Mesenchymal stem cell (in vitro differentiated cells and primary cell): Measurements from ENCODE around the gene TNS1.

Experiments used
- DNase-seq: peaks from one replicate; pipeline ENCODE4 v3.0.0-alpha.2; 2013
- H2AFZ ChIP-seq: one replicate; pipeline ENCODE4 v1.6.1; 2013; ENCODE audit warnings: low read depth, mild to moderate bottlenecking, control low read depth, inconsistent platforms, low read length, moderate library complexity
- H2AK5ac ChIP-seq: 2 replicates; pipeline ENCODE4 v1.6.1; 2013; ENCODE audit warnings: low read length, moderate library complexity, mild to moderate bottlenecking, inconsistent platforms; ENCODE audit not compliant: severe bottlenecking
- H2BK120ac ChIP-seq: one replicate; pipeline ENCODE4 v1.6.1; 2013; ENCODE audit warnings: low read depth, mild to moderate bottlenecking, inconsistent platforms, low read length, moderate library complexity
- H2BK12ac ChIP-seq, 2 experiments: one replicate each; pipeline ENCODE4 v1.6.1; 2013; ENCODE audit warnings: inconsistent platforms in 2 of 2, low read length in 2 of 2, mild to moderate bottlenecking in 2 of 2, moderate library complexity in 2 of 2, control low read depth in 1 of 2
- H2BK15ac ChIP-seq: one replicate; pipeline ENCODE4 v1.6.1; 2013; ENCODE audit warnings: mild to moderate bottlenecking, low read depth, inconsistent platforms; ENCODE audit not compliant: poor library complexity, severe bottlenecking
- H2BK5ac ChIP-seq: 2 replicates; pipeline ENCODE4 v1.6.1; 2013; ENCODE audit warnings: low read depth, mild to moderate bottlenecking, low read length, control low read depth, inconsistent platforms; ENCODE audit not compliant: poor library complexity, severe bottlenecking
- H3K14ac ChIP-seq, 2 experiments: one replicate each; pipeline ENCODE4 v1.6.1; 2013; ENCODE audit warnings: inconsistent platforms in 2 of 2, low read length in 2 of 2, control low read depth in 1 of 2, mild to moderate bottlenecking in 1 of 2, moderate library complexity in 1 of 2
- H3K18ac ChIP-seq, 2 experiments: one replicate each; pipeline ENCODE4 v1.6.1; 2013; ENCODE audit warnings: inconsistent platforms in 2 of 2, low read length in 2 of 2, control low read depth in 1 of 2, low read depth in 1 of 2, mild to moderate bottlenecking in 1 of 2
- H3K23ac ChIP-seq, 2 experiments: one replicate each; pipeline ENCODE4 v1.6.1; 2013; ENCODE audit warnings: inconsistent platforms in 2 of 2, low read length in 2 of 2, mild to moderate bottlenecking in 2 of 2, moderate library complexity in 2 of 2, control low read depth in 1 of 2
- H3K27ac ChIP-seq: 2 replicates; pipeline ENCODE4 v1.5.1; 2013; ENCODE audit warnings: mild to moderate bottlenecking, moderate library complexity, low read length, control low read depth, inconsistent platforms; ENCODE audit not compliant: poor library complexity, severe bottlenecking
- H3K27me3 ChIP-seq, 2 experiments: 2 replicates each; pipeline versions ENCODE4 v1.6.1 to v1.7.0; 2013; ENCODE audit warnings: low read length in 2 of 2, mild to moderate bottlenecking in 2 of 2, moderate library complexity in 2 of 2, control low read depth in 1 of 2, inconsistent platforms in 1 of 2; ENCODE audit not compliant: control insufficient read depth in 1 of 2, insufficient read depth in 1 of 2
- H3K36me3 ChIP-seq, 2 experiments: 2 replicates each; pipeline versions ENCODE4 v1.6.1 to v1.7.0; 2013; ENCODE audit warnings: low read length in 2 of 2, control low read depth in 1 of 2, inconsistent platforms in 1 of 2, low read depth in 1 of 2, mild to moderate bottlenecking in 1 of 2; ENCODE audit not compliant: insufficient read depth in 2 of 2, control insufficient read depth in 1 of 2
- H3K4ac ChIP-seq, 2 experiments: one replicate each; pipeline ENCODE4 v1.6.1; 2013; ENCODE audit warnings: inconsistent platforms in 2 of 2, low read length in 2 of 2, mild to moderate bottlenecking in 2 of 2, moderate library complexity in 2 of 2, control low read depth in 1 of 2, low read depth in 1 of 2
- H3K4me1 ChIP-seq: 2 replicates; pipeline ENCODE4 v1.6.1; 2013; ENCODE audit warnings: low read depth, low read length, control low read depth; ENCODE audit not compliant: control insufficient read depth, insufficient read depth
- H3K4me2 ChIP-seq: 2 replicates; pipeline ENCODE4 v1.6.1; 2013; ENCODE audit warnings: low read length, mild to moderate bottlenecking, inconsistent platforms; ENCODE audit not compliant: poor library complexity, severe bottlenecking
- H3K4me3 ChIP-seq, 2 experiments: 2 replicates each; pipeline versions ENCODE4 v1.5.1 to v1.7.0; 2013; ENCODE audit warnings: low read length in 2 of 2, mild to moderate bottlenecking in 2 of 2, control low read depth in 1 of 2, low read depth in 1 of 2; ENCODE audit not compliant: insufficient read depth in 1 of 2
- H3K79me1 ChIP-seq: replicated peaks from 2 replicates; pipeline ENCODE4 v1.6.1; 2013; ENCODE audit warnings: mild to moderate bottlenecking, control low read depth, low read length, inconsistent platforms; ENCODE audit not compliant: poor library complexity, severe bottlenecking
- H3K9ac ChIP-seq: 2 replicates; pipeline ENCODE4 v1.7.0; 2013; ENCODE audit warnings: mild to moderate bottlenecking, low read length, moderate library complexity
- H3K9me3 ChIP-seq: 2 replicates; pipeline ENCODE4 v1.7.0; 2013; ENCODE audit warnings: mild to moderate bottlenecking, low read length; ENCODE audit not compliant: control insufficient read depth
- H4K8ac ChIP-seq: one replicate; pipeline ENCODE4 v1.6.1; 2013; ENCODE audit warnings: inconsistent platforms, mild to moderate bottlenecking, low read length, moderate library complexity
- H4K91ac ChIP-seq: one replicate; pipeline ENCODE4 v1.6.1; 2013; ENCODE audit warnings: mild to moderate bottlenecking, low read length, inconsistent platforms
- WGBS: methylation state at CpG from one replicate; pipeline ENCODE4 v1.1.7; 2013; ENCODE audit warnings: mixed read lengths; 5-methylcytosine and 5-hydroxymethylcytosine counted together

The TNS1 gene

DNA sequence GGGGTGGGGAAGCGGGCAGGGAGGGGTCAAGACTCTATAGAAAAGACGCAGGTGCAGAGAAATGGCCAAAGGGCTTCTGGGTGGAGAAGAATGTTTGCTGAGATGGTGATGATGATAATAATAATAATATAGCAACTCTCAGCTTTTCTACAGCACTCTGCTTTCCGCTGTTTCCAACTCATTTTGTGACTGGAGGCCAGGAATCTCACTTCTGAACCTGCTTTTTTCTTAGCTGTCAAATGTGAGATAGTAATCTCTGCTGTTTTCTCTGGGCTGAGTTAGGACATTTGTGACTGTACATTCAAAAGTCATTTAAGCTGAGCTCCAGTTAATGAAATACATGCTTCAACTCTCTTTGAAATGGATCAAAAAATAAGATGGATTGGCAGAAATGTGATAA lies 58.4 kb downstream of the TNS1 start:
- H2AFZ ChIP-seq = no peak overlapping the region
- 78% methylated on average over 1 of the region's 3 CpGs for WGBS
- no peak overlapping the region for H2BK15ac ChIP-seq
- H2AK5ac ChIP-seq = no peak overlapping the region
- H3K9ac ChIP-seq = no peak overlapping the region
- H2BK120ac ChIP-seq = no peak overlapping the region
- no peak overlapping the region for H4K91ac ChIP-seq
- H2BK5ac ChIP-seq = no peak overlapping the region
- H3K27me3 ChIP-seq = no peaks in the 10 kb centered on the region
- H3K23ac ChIP-seq = no peak overlapping the region
- H4K8ac ChIP-seq = no peak overlapping the region
- peaks cover 29% of the 10 kb centered on the region for H3K79me1 ChIP-seq
- no peak overlapping the region for H3K4me3 ChIP-seq
- no peak for DNase-seq
- H3K4ac ChIP-seq = no peak overlapping the region
- H3K36me3 ChIP-seq = peaks cover 3 to 16% of the 10 kb centered on the region in 2 experiments
- no peak overlapping the region for H2BK12ac ChIP-seq
- no peak overlapping the region for H3K27ac ChIP-seq
- H3K4me2 ChIP-seq = peak overlapping the region; percentile 25
- H3K14ac ChIP-seq = no peak overlapping the region
- H3K4me1 ChIP-seq = peaks cover 40% of the 10 kb centered on the region
- H3K9me3 ChIP-seq = no peaks in the 10 kb centered on the region
- no peak overlapping the region for H3K18ac ChIP-seq

DNA sequence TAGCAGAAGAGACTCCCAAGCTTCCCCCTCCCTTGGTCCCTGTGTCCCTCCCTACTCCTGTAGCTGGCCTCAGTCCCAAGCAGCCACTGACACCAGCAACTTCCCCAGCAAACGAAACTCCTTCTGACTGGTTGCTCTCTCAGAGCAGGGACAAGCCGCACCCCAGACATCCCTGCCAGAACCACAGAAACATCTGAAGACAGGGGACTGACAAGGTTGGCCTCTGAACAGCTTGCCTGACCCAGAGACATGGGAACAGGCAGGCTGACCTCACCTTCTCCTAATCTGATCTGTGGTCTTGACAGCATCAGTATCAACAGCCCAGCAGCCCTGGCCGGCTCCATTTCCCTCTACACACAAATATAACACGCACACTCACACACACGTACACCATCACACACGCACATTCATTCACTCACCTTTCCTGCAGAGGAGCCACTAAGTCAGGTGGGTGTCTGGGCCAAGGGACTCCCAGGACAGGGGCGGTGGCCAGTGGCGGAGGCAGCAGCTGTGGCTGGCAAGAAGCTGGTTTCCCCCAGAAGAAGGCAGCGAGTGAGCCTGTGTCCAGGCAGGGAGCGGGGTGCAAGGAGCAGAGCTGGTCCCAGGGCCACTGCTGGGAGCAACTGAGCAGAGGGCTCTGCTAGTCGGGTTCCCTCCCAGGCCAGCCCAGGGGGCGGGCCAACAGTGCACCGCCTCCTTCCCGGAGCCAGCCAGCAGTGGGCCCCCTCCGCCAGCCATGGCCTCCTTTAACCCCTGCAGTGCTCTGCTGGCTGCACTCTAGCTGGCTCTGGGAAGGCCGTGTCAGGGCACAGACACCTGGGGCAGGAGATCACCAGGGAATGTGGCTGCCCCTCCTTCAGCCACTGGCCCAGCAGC lies 59.1 kb downstream of the TNS1 start:
- 14% methylated on average over 16 of the region's 16 CpGs for WGBS
- Histone ChIP-seq H4K91ac (no peak overlapping the region), H3K9me3 (no peaks in the 10 kb centered on the region), H2AFZ (no peak overlapping the region), H3K18ac (peak overlapping the region; percentile 78 to 85), H3K4ac (peak overlapping the region in 1 of 2 experiments; percentile 27), H3K4me2 (peak overlapping the region; percentile 69), H2BK5ac (no peak overlapping the region), H3K4me1 (peaks cover 42% of the 10 kb centered on the region), H3K14ac (peak overlapping the region in 1 of 2 experiments; percentile 97), H2BK15ac (peak overlapping the region; percentile 71), H3K79me1 (peaks cover 29% of the 10 kb centered on the region), H2BK12ac (peak overlapping the region in 1 of 2 experiments; percentile 79), H2AK5ac (no peak overlapping the region), H4K8ac (peak overlapping the region; percentile 73), H3K23ac (no peak overlapping the region), H3K9ac (peak overlapping the region; percentile 60), H3K27me3 (no peaks in the 10 kb centered on the region), H3K27ac (peak overlapping the region; percentile 49), H2BK120ac (no peak overlapping the region), H3K4me3 (peak overlapping the region; percentile 63 to 66), H3K36me3 (peaks cover 6 to 19% of the 10 kb centered on the region in 2 experiments)
- DNase-seq = peak; percentile 74

DNA sequence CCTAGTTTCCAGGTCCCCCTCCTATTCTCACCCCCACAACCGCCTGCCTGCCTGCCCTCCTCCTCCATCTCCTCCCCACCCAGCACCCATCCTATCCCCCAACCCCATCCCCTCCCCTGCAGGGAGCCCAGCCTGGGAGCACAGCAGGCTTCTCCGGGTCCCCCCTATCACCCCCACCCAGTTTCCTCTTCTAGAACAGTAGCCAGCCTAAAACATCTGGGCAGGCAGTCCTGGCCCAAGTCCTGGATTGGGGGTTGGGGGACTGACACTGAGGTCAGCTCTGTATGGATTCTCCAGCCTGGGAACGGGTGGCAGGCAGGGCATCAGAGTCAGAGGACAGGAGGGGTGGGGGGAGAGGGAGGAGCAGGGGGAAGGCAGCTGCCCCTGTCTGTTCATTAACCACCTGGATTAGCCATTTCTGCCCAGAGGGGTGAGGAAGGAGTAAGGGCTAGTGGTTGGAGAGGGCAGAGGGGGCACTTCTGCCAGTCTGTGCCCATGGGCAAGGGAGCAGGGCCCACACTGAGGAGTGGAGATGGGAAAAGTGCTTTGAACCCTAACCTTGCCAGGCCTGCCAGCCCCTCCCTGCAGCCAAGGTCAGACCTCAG lies 60.0 kb downstream of the TNS1 start:
- H3K4ac ChIP-seq = no peak overlapping the region
- peak overlapping the region in 1 of 2 experiments; percentile 29 for H2BK12ac ChIP-seq
- no peak overlapping the region for H2BK120ac ChIP-seq
- WGBS = 26% methylated on average over 1 of the region's 3 CpGs
- peaks cover 11 to 15% of the 10 kb centered on the region in 2 experiments for H3K36me3 ChIP-seq
- DNase-seq = no peak
- H3K4me1 ChIP-seq = peaks cover 46% of the 10 kb centered on the region
- H2AK5ac ChIP-seq = no peak overlapping the region
- no peaks in the 10 kb centered on the region for H3K9me3 ChIP-seq
- peak overlapping the region; percentile 49 for H3K27ac ChIP-seq
- H4K8ac ChIP-seq = no peak overlapping the region
- H2BK15ac ChIP-seq = no peak overlapping the region
- no peak overlapping the region for H4K91ac ChIP-seq
- no peak overlapping the region for H2BK5ac ChIP-seq
- no peaks in the 10 kb centered on the region for H3K27me3 ChIP-seq
- H3K4me3 ChIP-seq = peak overlapping the region; percentile 63 to 66
- H3K23ac ChIP-seq = no peak overlapping the region
- H2AFZ ChIP-seq = no peak overlapping the region
- H3K79me1 ChIP-seq = peaks cover 22% of the 10 kb centered on the region
- H3K4me2 ChIP-seq = peak overlapping the region; percentile 69
- peak overlapping the region in 1 of 2 experiments; percentile 68 for H3K14ac ChIP-seq
- H3K9ac ChIP-seq = peak overlapping the region; percentile 60
- peak overlapping the region in 1 of 2 experiments; percentile 72 for H3K18ac ChIP-seq
